Epithelial cell of esophagus (primary cell): ENCODE results near the gene EEF2K.

Source experiments
- DNase-seq: peaks from one replicate; pipeline ENCODE4 v3.0.0; 2010; ENCODE audit warnings: low read depth
- H3K4me3 ChIP-seq: 2 replicates; pipeline ENCODE4 v1.5.1; 2011; ENCODE audit warnings: mild to moderate bottlenecking, low read length, control low read depth
- CTCF ChIP-seq: IDR thresholded peaks from 2 replicates; pipeline ENCODE4 v1.5.1; 2011; ENCODE audit warnings: low read depth, mild to moderate bottlenecking, low read length, control low read depth, inconsistent platforms; ENCODE audit not compliant: insufficient read depth; ENCODE audit errors: missing control alignments

EEF2K gene

GRCh38 chr16:22265351-22265750, 59.3 kb downstream of the EEF2K start:
- H3K4me3 ChIP-seq: no peak overlapping the region
- no peak for DNase-seq
- no peak for TF ChIP-seq CTCF

GRCh38 chr16:22266546-22266945, 60.5 kb downstream of the EEF2K start:
- H3K4me3 ChIP-seq: no peak overlapping the region
- TF ChIP-seq CTCF: no peak

GRCh38 chr16:22267764-22268163, 61.7 kb downstream of the EEF2K start:
- H3K4me3 ChIP-seq: no peak overlapping the region
- TF ChIP-seq CTCF: no peak
- DNase-seq: no peak

More at GRCh38 chr16:22266546-22266945, 60.5 kb downstream of the EEF2K start:
- no peak for DNase-seq

GRCh38 chr16:22270525-22270924, 64.4 kb downstream of the EEF2K start:
- no peak overlapping the region for H3K4me3 ChIP-seq
- TF ChIP-seq CTCF: no peak
- no peak for DNase-seq

- no peak for DNase-seq
- H3K4me3 ChIP-seq: no peak overlapping the region
- no peak for TF ChIP-seq CTCF
These were observed 67.0 kb downstream of the EEF2K start for GRCh38 chr16:22272870-22273650.

GRCh38 chr16:22274916-22275315, 68.8 kb downstream of the EEF2K start:
- DNase-seq: no peak
- no peak overlapping the region for H3K4me3 ChIP-seq
- TF ChIP-seq CTCF: no peak

- H3K4me3 ChIP-seq: no peak overlapping the region
- no peak for TF ChIP-seq CTCF
These were observed 72.6 kb downstream of the EEF2K start for GRCh38 chr16:22278441-22279230.

More at GRCh38 chr16:22278441-22279230, 72.6 kb downstream of the EEF2K start:
- DNase-seq: no peak
